Activated CD8-positive, alpha-beta memory T cell treated with anti-CD3 and anti-CD28 coated beads, Interleukin-2, amount 50 U/mL, for 48 hours (primary cell): ENCODE results near the gene LMOD1.
"Not testable (repeated sequence)": the region's sequence is repeated elsewhere in the genome, so short reads cannot be mapped to it uniquely, and the experiment has no call there.

Source experiments
- DNase-seq: peaks from one replicate; pipeline ENCODE4 v3.0.0-alpha.2; 2020

The LMOD1 gene

DNA sequence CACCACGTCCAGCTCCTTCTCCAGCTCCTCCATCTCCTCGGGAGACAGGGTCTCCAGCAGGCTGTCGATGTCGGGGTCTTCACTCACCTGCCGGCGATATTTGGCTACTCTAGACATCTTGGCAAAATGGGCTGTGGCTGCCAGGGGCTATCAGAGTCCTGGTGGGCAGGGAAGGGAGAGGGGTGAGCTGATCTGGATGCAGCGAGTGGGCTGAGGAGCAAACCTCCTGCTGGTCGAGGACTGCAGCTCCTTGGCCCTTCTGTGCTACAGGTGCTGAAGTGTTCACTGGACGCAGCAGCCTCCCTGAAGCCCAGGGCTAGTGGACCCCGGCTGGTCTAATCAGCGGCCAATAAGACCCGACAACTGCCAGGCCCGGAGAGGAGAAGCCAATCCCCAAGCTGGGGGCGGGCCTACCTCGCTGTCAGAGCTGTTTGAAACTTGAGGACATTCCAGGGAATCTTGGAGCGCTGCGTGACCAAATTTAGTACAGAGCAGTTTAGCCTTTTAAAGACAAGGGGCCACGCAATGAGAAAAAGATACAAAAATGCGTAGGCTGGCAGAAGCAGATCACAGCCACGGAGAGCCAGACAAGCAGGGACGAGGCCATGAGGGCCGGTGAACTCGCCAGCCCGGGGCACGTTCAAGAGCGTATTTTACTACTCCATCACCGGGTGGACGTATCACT is at the start of gene LMOD1:
LMOD1 (minus strand) TSS at position 325 of the 685 bp plus-strand sequence; CDS start at position 117, 208 bp downstream.
- DNase-seq: no peak

DNA sequence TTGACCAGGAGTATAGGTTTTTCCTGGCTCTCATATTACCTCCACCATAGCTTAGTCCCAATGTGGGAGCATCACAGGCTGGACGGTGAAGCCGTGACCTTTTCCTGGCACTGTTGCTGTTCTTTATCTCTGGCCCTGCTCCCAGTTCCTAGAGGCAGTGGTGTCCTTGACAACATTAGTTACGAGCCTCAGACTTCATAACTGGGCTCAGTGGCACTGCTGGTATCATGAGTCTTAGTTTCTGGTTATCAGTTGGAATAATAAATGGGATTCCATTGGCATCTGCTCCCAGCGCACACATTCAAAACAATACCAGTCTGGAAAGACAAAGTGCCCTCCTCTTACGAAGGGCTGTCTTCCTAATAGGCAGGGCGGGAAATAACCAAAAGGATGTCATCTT is 44.1 kb upstream of the LMOD1 start:
- DNase-seq: no peak

DNA sequence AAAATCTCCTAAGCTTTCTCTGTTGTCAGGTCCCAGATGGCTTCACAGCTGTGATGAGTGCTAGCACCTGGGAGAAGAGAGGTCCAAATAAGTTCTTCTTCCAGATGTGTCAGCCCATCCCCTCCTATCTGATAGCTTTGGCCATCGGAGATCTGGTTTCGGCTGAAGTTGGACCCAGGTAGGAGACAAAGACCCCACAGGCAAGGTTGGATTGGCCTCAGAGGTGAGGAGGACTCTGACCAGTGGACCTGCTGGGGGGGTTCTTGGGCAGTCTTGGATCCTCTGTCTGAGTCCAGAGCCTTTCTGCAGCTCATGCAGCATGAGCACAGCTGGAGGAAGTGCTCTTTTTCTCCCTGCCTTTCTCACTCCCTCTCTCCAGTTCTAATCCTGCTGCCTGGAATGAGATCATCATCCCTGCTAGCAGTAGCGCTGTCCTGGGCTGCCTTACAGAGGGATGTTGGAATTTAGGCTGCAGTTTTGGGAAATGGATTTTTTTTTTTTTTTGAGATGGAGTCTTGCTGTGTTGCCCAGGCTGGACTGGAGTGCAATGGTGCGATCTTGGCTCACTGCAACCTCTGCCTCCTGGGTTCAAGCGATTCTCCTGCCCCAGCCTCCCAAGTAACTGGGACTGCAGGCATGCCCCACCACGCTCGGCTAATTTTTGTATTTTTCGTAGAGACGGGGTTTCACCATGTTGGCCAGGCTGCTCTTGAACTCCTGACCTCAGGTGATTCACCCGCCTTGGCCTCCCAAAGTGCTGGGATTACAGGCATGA is 43.2 kb upstream of the LMOD1 start:
- no peak for DNase-seq

- no peak for DNase-seq
Measured at GRCh38 chr1:201988601-201989000, 42.3 kb upstream of the LMOD1 start.

DNA sequence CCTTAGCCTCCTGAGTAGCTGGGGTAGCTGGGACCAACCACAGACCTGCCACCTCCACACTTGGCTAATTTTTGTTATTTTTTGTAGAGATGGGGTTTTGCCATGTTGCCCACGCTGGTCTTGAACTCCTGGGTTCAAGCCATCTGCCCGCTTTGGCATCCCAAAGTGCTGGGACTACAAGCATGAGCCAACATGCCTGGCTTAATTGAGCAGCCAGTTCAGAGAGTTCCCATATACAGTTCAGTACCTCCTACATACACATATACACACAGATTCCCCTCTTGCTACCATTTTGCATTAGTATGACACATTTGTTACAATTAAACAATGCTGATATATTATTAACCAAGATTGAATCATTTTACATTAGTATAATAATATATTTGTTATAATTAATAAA is 39.0 kb upstream of the LMOD1 start:
- DNase-seq: no peak

DNA sequence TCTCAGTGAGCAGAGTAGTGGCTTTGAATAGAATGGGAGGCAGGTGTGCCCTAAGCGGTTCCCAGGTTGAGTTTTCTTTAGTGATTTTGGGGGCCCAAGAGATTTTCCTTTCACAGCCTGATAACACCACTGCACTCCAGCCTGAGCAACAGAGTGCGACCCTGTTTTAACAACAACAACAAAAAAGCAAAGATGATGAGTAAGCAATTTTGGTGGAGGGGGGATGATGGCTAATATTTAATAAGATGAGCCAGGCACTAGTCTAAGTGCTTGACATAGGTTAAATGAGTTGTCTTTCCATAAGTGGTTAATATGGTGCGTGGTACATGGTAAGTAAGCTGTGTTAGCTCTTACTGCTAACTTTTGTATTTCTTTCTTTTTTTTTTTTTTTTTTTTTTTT is 38.1 kb upstream of the LMOD1 start:
- DNase-seq: no peak

- DNase-seq: no peak
Measured at GRCh38 chr1:201983380-201983805, 37.0 kb upstream of the LMOD1 start.

DNA sequence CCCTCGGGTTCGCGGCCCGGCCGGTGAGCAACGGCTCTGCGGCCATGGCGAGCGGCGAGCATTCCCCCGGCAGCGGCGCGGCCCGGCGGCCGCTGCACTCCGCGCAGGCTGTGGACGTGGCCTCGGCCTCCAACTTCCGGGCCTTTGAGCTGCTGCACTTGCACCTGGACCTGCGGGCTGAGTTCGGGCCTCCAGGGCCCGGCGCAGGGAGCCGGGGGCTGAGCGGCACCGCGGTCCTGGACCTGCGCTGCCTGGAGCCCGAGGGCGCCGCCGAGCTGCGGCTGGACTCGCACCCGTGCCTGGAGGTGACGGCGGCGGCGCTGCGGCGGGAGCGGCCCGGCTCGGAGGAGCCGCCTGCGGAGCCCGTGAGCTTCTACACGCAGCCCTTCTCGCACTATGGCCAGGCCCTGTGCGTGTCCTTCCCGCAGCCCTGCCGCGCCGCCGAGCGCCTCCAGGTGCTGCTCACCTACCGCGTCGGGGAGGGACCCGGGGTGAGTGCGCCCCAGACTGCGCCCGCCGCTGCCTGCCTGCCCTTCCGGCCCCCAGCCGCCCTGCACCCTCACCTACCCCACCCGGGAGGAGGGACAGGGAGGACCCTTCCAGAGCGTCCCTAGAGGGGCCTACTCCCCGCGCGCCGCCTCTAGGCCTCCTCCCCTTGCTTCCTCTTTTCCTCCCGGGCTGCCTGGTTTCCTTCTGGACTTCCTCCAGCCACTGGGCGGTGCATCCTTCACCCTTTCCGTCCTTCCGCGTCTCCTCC is 36.5 kb upstream of the LMOD1 start, which contains the start of gene RNPEP:
RNPEP (plus strand) TSS at position 26 of the 757 bp plus-strand sequence; CDS start at position 45, 19 bp downstream.
- DNase-seq: peak; percentile 78

DNA sequence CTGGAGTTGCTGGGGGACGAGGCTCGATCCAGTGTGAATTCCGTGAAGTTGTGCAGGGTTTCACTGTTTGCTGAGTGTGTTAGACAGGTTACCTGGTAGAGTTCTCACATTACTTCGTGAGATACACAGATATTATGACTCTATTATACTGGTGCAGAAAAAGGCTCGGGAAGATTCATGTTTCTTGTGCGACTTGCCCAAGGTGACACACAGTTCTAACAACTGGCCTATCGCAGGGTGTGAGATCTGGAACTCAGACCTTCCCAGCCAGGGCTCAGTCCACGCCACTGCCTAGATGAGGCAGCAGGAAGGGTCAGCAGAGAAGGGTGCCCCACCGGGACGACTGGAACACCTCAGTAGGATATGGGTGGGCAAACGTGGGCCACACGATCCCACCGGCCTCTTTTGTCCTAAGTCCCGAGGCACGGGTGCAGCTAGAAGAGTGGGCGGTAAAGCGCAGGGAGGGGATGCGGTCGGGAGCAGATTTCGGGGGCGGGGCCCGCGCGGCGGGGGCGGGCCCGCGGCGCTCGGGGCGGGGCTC is 35.8 kb upstream of the LMOD1 start:
- peak; percentile 87 for DNase-seq

DNA sequence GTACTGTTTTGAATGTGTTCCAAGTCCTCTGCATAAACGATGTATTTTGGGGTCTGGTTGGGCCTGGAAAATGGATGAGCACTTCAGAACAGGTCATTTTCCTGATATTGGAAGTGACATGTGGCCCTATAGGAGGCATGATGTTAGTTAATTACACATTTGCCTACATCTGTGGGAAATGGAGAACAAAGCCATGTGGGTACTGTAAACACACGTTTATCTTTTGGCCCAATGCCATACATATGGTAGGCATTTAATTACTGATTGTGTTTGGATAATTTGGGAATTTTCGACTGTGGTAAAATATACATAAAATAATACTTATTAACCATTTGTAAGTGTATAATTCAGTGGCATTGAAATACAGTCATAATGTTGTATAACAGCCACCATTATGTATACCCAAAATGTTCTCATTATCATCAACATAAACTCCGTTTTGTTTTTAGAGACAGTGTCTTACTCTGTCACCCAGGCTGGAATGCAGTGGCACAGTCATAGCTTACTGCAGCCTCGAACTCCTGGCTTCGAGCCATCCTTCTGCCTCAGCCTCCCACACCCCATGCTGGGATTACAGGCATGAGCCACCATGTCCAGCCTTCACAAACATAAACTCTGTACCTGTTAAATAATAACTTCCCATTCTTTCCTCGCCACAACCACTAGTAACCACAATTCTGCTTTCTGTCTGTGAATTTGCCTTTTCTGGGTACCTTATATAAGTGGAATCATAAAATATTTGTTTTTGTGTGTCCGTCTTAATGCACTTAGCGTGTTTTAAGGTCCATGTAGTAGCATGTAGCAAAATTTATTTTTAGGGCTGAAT is 24.2 kb upstream of the LMOD1 start:
- DNase-seq: no peak

GRCh38 chr1:201968202-201968925 is 22.0 kb upstream of the LMOD1 start:
- DNase-seq: no peak

- DNase-seq: no peak
Measured at GRCh38 chr1:201966171-201966570, 19.8 kb upstream of the LMOD1 start.

GRCh38 chr1:201964261-201964660 is 17.9 kb upstream of the LMOD1 start:
- DNase-seq: no peak

DNA sequence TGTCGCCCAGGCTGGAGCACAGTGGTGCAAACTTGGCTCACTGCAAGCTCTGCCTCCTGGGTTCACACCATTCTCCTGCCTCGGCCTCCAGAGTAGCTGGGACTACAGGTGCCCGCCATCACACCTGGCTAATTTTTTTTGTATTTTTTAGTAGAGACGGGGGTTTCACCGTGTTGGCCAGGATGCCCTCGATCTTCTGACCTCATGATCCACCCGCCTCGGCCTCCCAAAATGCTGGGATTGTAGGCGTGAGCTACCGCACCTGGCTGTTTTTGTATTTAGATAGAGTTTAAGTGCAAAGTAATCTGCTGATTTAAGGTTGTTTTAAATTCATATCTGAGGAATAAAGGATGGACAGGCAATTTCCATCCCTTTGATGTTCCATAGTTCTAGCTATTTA is 16.0 kb upstream of the LMOD1 start:
- not testable (repeated sequence) for DNase-seq

- no peak for DNase-seq
Measured at GRCh38 chr1:201958348-201958747, 12.0 kb upstream of the LMOD1 start.

DNA sequence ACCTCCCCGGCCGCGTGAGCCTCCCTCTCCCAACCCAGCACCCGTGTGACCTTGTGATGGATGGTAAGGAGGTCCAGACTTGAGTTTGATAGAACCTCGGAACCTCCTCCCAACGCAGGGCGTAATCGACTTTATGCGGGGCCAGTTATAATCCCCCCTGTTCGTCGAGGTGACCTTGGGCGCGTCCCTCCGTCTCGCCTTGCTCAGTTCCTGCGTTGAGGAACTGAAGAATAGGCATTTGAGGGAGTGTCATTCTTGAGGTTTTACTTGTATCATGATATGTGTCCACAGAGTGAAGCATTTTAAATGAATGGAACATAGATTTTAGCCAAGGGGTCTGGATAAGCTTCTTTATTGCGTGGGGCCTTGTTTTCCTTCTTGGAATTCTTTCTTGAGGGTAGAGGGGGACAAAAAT is 9.4 kb upstream of the LMOD1 start:
- DNase-seq: no peak

GRCh38 chr1:201955009-201955728 is 8.8 kb upstream of the LMOD1 start, which contains the start of gene TIMM17A:
TSS of gene TIMM17A (plus strand) at chr1:201955503. CDS start at chr1:201955527, 24 bp downstream.
- DNase-seq: peak; percentile 96

GRCh38 chr1:201954263-201955008 is 8.1 kb upstream of the LMOD1 start:
- peak; percentile 61 for DNase-seq

- DNase-seq: no peak
Measured at GRCh38 chr1:201949491-201949890, 3.1 kb upstream of the LMOD1 start.

DNA sequence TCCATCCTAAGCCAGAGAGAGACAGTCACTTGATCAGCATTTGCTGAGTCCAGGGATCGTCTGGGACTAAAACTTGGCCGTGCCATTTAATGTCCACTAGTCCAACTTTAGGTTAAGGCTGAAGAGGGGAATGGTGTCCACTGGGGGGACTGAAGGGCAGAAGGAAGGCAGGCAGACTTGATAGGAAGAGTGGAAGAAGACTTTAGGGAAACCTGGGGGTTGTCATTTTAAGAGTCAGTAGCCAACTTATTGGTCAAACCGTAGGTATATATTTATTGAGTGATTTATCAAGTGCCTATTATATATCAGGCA is 1.3 kb upstream of the LMOD1 start:
- DNase-seq: no peak
